Measurements from ENCODE around the gene TUBGCP6. TPM values are rescaled to one million over a fixed set of nuclear protein-coding genes. Genes with fewer than 3 reads are reported as not detected.

The TUBGCP6 gene
- total RNA-seq, 1 experiment from 2014 or later, result 38.6 TPM

DNA sequence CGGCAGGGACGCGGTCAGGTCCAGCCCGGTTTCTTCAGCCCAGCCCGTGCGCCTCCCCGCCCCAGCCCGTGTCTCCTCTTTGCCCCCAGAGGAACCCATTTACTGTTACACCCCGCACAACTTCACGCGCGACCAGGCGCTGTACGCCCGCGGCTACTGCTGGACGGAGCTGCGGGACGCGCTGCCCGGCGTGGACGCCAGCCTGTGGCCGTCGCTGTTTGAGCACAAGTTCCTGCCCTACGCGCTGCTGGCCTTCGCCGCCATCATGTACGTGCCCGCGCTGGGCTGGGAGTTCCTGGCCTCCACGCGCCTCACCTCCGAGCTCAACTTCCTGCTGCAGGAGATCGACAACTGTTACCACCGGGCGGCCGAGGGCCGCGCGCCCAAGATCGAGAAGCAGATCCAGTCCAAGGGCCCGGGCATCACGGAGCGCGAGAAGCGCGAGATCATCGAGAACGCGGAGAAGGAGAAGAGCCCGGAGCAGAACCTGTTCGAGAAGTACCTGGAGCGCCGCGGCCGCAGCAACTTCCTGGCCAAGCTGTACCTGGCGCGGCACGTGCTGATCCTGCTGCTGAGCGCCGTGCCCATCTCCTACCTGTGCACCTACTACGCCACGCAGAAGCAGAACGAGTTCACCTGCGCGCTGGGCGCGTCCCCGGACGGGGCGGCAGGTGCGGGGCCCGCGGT is 67.8 kb downstream of the TUBGCP6 start (continued):
- TF ChIP-seq SRF (IDR thresholded peaks at IDR 0.05; ENCODE audit: low read depth) (no peak), SIN3A (IDR thresholded peaks at IDR 0.05; ENCODE audit: low read depth) (no peak), CEBPB (IDR thresholded peaks at IDR 0.05; ENCODE audit: low read depth) (no peak), EGR1 (IDR thresholded peaks at IDR 0.05; ENCODE audit: low read depth) (no peak), SP1 (IDR thresholded peaks at IDR 0.05; ENCODE audit: low read depth) (no peak), ELF1 (IDR thresholded peaks at IDR 0.05; ENCODE audit: borderline replicate concordance, low read depth) (no peak), EZH2phosphoT487 (IDR thresholded peaks at IDR 0.05; ENCODE audit: borderline replicate concordance) (no peak), EZH2 (IDR thresholded peaks at IDR 0.05) (no peak), POLR2AphosphoS5 (IDR thresholded peaks at IDR 0.05; ENCODE audit: low read depth, low read length) (no peak)
- TF ChIP-seq, protein P1, sequence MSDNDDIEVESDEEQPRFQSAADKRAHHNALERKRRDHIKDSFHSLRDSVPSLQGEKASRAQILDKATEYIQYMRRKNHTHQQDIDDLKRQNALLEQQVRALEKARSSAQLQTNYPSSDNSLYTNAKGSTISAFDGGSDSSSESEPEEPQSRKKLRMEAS (IDR thresholded peaks at IDR 0.05), result no peak

DNA sequence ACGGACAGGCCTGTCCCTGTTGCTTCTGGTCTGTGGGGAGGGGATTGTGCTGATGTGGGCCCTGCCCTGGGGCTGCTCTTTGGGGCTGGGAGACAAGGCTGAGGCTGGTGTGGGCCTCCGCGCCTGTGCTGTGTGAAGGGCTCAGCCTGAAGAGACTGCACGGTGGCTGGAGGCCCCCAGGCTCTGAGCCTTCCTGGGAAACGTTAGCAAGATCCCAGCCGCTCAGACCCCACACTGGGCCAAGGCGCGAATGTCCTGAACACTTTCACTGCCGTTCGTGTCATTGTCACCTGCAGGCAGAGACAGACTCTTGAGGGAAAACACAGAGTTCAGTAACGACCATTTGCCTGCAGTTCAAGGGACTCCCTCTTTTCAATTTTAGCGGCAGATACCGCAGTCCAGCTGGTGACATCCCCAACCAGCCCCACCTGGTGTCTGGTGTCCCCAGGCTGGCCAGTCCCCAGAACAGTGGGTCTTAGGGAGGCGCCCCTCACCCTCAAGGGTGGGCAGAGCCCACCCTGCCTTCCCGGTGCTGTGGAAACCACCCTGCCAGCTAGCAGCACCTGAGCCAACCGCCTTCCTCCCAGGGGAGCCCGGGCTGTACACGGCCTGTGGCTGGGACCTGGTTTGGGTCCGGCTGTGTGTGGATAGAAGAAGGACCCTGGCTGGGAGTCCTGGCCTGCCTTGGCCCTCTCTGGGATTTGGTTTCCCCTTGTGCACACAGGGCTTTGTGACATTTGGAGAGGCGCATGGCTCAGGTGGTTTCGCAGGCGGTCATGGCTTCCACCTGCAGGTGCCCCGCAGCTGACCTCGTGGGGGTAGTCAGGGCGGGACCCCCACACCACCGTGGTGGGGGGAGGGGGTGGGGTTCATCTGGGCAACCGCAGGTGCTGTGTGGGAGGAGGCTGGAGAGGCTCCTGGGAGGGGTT is 68.6 kb downstream of the TUBGCP6 start:
- no peak overlapping the region for H3K9ac ChIP-seq (ENCODE audit: low read length)
- RAD21 ChIA-PET (ENCODE audit: low non-redundant PET in 1 of 2, low total read pairs in 2 of 2, uncharacterized antibody in 2 of 2, unreplicated experiment in 2 of 2), result no interaction called here
- H3K4me3 ChIP-seq (replicated peaks in 1 of 2; ENCODE audit: low read depth in 1 of 2, low read length in 2 of 2), result no peak overlapping the region
- no peak overlapping the region for H3K4me2 ChIP-seq (ENCODE audit: low read length)
- no peaks in the 10 kb centered on the region for H3K27me3 ChIP-seq (ENCODE audit: insufficient read depth, low read length)
- no peaks in the 10 kb centered on the region for H3K9me3 ChIP-seq (ENCODE audit: control insufficient read depth in 1 of 2, insufficient read depth in 1 of 2, low read depth in 1 of 2, low read length in 2 of 2)
- no peak overlapping the region for H2AFZ ChIP-seq (ENCODE audit: low read depth, low read length, poor library complexity, severe bottlenecking)
- no peak overlapping the region for H3K27ac ChIP-seq (ENCODE audit: low read depth, low read length)
- no peak for DNase-seq (ENCODE audit: low read depth, low spot score)
- H3K36me3 ChIP-seq (ENCODE audit: control insufficient read depth in 1 of 2, insufficient read depth in 2 of 2, low read length in 2 of 2), result no peaks in the 10 kb centered on the region
- TF ChIP-seq RAD21 (IDR thresholded peaks at IDR 0.05; ENCODE audit: low read depth), result no peak
- no peak for TF ChIP-seq POLR2A (IDR thresholded peaks at IDR 0.05; ENCODE audit: borderline replicate concordance, extremely low read depth, insufficient read depth, insufficient read length)
- TF ChIP-seq FOSL1 (IDR thresholded peaks at IDR 0.05; ENCODE audit: low read depth), result no peak
- no peak for TF ChIP-seq CBX3 (IDR thresholded peaks at IDR 0.05; ENCODE audit: low read depth)
- TF ChIP-seq SIN3A (IDR thresholded peaks at IDR 0.05; ENCODE audit: low read depth), result no peak
- TF ChIP-seq POLR2AphosphoS5 (IDR thresholded peaks at IDR 0.05; ENCODE audit: low read depth, low read length), result no peak
- no peak for TF ChIP-seq EZH2phosphoT487 (IDR thresholded peaks at IDR 0.05; ENCODE audit: borderline replicate concordance)
- no peak for TF ChIP-seq SP1 (IDR thresholded peaks at IDR 0.05; ENCODE audit: low read depth)
- no peak for TF ChIP-seq EZH2 (IDR thresholded peaks at IDR 0.05)
- no peak for TF ChIP-seq ZNF274 (IDR thresholded peaks at IDR 0.05; ENCODE audit: low read depth, low read length)
- CTCF ChIA-PET, result no interaction called here
- no peaks in the 10 kb centered on the region for H3K4me1 ChIP-seq (ENCODE audit: control insufficient read depth in 1 of 2, insufficient read depth in 2 of 2, low read length in 2 of 2)
- no peak for ATAC-seq
- no peaks in the 10 kb centered on the region for H3K79me2 ChIP-seq (ENCODE audit: insufficient read depth, low read length)
- intact Hi-C loops (cut with micrococcal nuclease), result no loop called here
- H4K20me1 ChIP-seq (ENCODE audit: insufficient read depth), result no peaks in the 10 kb centered on the region
- BruUV-seq (replicated peaks), result no TSS peak
- no peaks in the 10 kb centered on the region for H3K9me2 ChIP-seq (ENCODE audit: insufficient read depth)
- POLR2A ChIA-PET, result no interaction called here

Data from HCT116 (cell line).